SK-N-SH treated with all-trans-retinoic acid at 6 μM for 48 hours (cell line): Measurements from ENCODE around the gene CACNA2D3.

Source experiments
- BACH2 ChIP-seq: fragments of 250-450 bp; sonication (Bioruptor Pico); IDR thresholded peaks from 2 replicates; pipeline ENCODE4 v1.9.0; 2021; ENCODE audit warnings: mild to moderate bottlenecking, borderline replicate concordance
- PPARA ChIP-seq: fragments of 250-450 bp; sonication (Bioruptor Pico); IDR thresholded peaks from 2 replicates; pipeline ENCODE4 v1.5.0; 2020; ENCODE audit warnings: mild to moderate bottlenecking, borderline replicate concordance
- RARB ChIP-seq: fragments of 250-450 bp; sonication (Bioruptor Pico); IDR thresholded peaks from 2 replicates; pipeline ENCODE4 v1.8.0; 2021; ENCODE audit warnings: mild to moderate bottlenecking, moderate library complexity
- TOX ChIP-seq: fragments of 250-450 bp; sonication (Bioruptor Pico); IDR thresholded peaks from 2 replicates; pipeline ENCODE4 v1.8.0; 2021; ENCODE audit warnings: mild to moderate bottlenecking, moderate library complexity, borderline replicate concordance
- ZFP30 ChIP-seq: fragments of 450-650 bp; formaldehyde crosslinking; IDR thresholded peaks from 2 replicates; pipeline ENCODE4 v1.5.0; 2022; ENCODE audit warnings: mild to moderate bottlenecking, moderate library complexity
- ZNF565 ChIP-seq: fragments of 450-650 bp; formaldehyde crosslinking; conservative IDR thresholded peaks from 2 replicates; pipeline ENCODE4 v1.5.0; 2020; ENCODE audit warnings: low read depth, mild to moderate bottlenecking, moderate library complexity
- TF ChIP-seq, protein P1 (sequence below): fragments of 250-450 bp; sonication (Bioruptor Pico); IDR thresholded peaks from 2 replicates; pipeline ENCODE4 v1.5.1; 2021; ENCODE audit warnings: mild to moderate bottlenecking, moderate library complexity

GRCh38 chr3:54764911-54765310 lies 642.6 kb downstream of the CACNA2D3 start:
- TF ChIP-seq TOX (CRISPR knock-in tag) (no peak), RARB (CRISPR knock-in tag) (no peak), BACH2 (CRISPR knock-in tag) (no peak), PPARA (CRISPR knock-in tag) (no peak), ZNF565 (CRISPR knock-in tag) (no peak), ZFP30 (CRISPR knock-in tag) (no peak)
- TF ChIP-seq, protein P1, sequence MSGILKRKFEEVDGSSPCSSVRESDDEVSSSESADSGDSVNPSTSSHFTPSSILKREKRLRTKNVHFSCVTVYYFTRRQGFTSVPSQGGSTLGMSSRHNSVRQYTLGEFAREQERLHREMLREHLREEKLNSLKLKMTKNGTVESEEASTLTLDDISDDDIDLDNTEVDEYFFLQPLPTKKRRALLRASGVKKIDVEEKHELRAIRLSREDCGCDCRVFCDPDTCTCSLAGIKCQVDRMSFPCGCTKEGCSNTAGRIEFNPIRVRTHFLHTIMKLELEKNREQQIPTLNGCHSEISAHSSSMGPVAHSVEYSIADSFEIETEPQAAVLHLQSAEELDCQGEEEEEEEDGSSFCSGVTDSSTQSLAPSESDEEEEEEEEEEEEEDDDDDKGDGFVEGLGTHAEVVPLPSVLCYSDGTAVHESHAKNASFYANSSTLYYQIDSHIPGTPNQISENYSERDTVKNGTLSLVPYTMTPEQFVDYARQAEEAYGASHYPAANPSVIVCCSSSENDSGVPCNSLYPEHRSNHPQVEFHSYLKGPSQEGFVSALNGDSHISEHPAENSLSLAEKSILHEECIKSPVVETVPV (CRISPR knock-in tag), result no peak
